HepG2 (cell line): ENCODE measurements around the gene ATAD3C. TPM values are rescaled to one million over a fixed set of nuclear protein-coding genes. Genes with fewer than 3 reads are reported as not detected.

Experiments used
- ATM ChIP-seq: fragments of 450-650 bp; IDR thresholded peaks from 2 replicates; pipeline ENCODE4 v1.7.1; 2017; ENCODE audit warnings: mild to moderate bottlenecking, borderline replicate concordance
- ELF1 ChIP-seq: sonication (generic); formaldehyde crosslinking; IDR thresholded peaks from 2 replicates; pipeline ENCODE4 v1.4.0; 2020; ENCODE audit warnings: missing genetic modification reagents
- FOXA3 ChIP-seq: IDR thresholded peaks from 2 replicates; pipeline ENCODE4 v1.6.1; 2016; ENCODE audit warnings: missing genetic modification reagents, missing compliant biosample characterization
- MEIS1 ChIP-seq: sonication (generic); formaldehyde crosslinking; IDR thresholded peaks from 2 replicates; pipeline ENCODE4 v1.9.0; 2021; ENCODE audit warnings: mild to moderate bottlenecking, missing genetic modification reagents, moderate library complexity, borderline replicate concordance
- RAD51 ChIP-seq: fragments of 450-650 bp; IDR thresholded peaks from 2 replicates; pipeline ENCODE4 v1.6.1; 2016; ENCODE audit warnings: borderline replicate concordance
- SNRNP70 ChIP-seq: fragments of 200-400 bp; formaldehyde crosslinking; IDR thresholded peaks from 2 replicates; pipeline ENCODE4 v1.6.1; 2017; ENCODE audit warnings: mild to moderate bottlenecking, low read depth, low read length, moderate library complexity
- ZFP1 ChIP-seq: IDR thresholded peaks from 2 replicates; pipeline ENCODE4 v1.6.1; 2016
- ZMYM3 ChIP-seq: sonication (generic); formaldehyde crosslinking; IDR thresholded peaks from 2 replicates; pipeline ENCODE4 v1.5.1; 2020; ENCODE audit warnings: mild to moderate bottlenecking, missing genetic modification reagents
- ZNF792 ChIP-seq: IDR thresholded peaks from 2 replicates; pipeline ENCODE4 v1.6.1; 2016
- polyA plus RNA-seq, 8 experiments: library from polyadenylated mRNA; depleted of rRNA in 3 of 8; stranded (reverse) in 7 of 8; unstranded in 1 of 8; fragments of >200 nt; fragmentation: Illumina TruSeq in 4 of 8; extraction: Trizol in 4 of 8; gene quantifications; 2 replicates each; pipeline versions ENCODE4 v1.2.1 to v1.2.3, GENCODE V29; 2011 to 2016; ENCODE audit warnings: low read depth in 4 of 8, missing spikeins in 1 of 8, mixed read lengths in 1 of 8; ENCODE audit not compliant: insufficient read depth in 1 of 8
- total RNA-seq, 5 experiments: library from RNA; depleted of rRNA; stranded (reverse); fragments of >200 nt; fragmentation: Illumina TruSeq; extraction: Trizol; gene quantifications; 2 replicates each; pipeline ENCODE4 v1.2.3, GENCODE V29; 2016; ENCODE audit warnings: low read depth in 1 of 5
- TF ChIP-seq, protein P1 (sequence below): sonication (generic); formaldehyde crosslinking; IDR thresholded peaks from 2 replicates; pipeline ENCODE4 v1.4.0; 2020; ENCODE audit warnings: missing genetic modification reagents, mild to moderate bottlenecking, borderline replicate concordance
- TF ChIP-seq, protein P2 (sequence below): sonication (generic); formaldehyde crosslinking; IDR thresholded peaks from 2 replicates; pipeline ENCODE4 v1.5.0; 2020; ENCODE audit warnings: mild to moderate bottlenecking, missing genetic modification reagents
- TF ChIP-seq, protein P3 (sequence below): sonication (generic); formaldehyde crosslinking; IDR thresholded peaks from 2 replicates; pipeline ENCODE4 v1.4.0; 2020; ENCODE audit warnings: missing genetic modification reagents, borderline replicate concordance
- TF ChIP-seq, protein P4 (sequence below): sonication (generic); formaldehyde crosslinking; IDR thresholded peaks from 2 replicates; pipeline ENCODE4 v1.4.0; 2020; ENCODE audit warnings: missing genetic modification reagents
- TF ChIP-seq, protein P5 (sequence below): sonication (generic); formaldehyde crosslinking; IDR thresholded peaks from 2 replicates; pipeline ENCODE4 v1.9.0; 2022; ENCODE audit warnings: low read depth, missing genetic modification reagents
- TF ChIP-seq, protein P6 (sequence below): IDR thresholded peaks from 2 replicates; pipeline ENCODE4 v1.6.1; 2016; ENCODE audit warnings: missing compliant biosample characterization, missing genetic modification reagents, borderline replicate concordance

ATAD3C gene
- total and polyA plus RNA-seq, 2 of the 13 experiments (the other 11 are each of a cell fraction or from before 2014, with no cell fraction given), result 2.4 to 3.2 TPM

DNA sequence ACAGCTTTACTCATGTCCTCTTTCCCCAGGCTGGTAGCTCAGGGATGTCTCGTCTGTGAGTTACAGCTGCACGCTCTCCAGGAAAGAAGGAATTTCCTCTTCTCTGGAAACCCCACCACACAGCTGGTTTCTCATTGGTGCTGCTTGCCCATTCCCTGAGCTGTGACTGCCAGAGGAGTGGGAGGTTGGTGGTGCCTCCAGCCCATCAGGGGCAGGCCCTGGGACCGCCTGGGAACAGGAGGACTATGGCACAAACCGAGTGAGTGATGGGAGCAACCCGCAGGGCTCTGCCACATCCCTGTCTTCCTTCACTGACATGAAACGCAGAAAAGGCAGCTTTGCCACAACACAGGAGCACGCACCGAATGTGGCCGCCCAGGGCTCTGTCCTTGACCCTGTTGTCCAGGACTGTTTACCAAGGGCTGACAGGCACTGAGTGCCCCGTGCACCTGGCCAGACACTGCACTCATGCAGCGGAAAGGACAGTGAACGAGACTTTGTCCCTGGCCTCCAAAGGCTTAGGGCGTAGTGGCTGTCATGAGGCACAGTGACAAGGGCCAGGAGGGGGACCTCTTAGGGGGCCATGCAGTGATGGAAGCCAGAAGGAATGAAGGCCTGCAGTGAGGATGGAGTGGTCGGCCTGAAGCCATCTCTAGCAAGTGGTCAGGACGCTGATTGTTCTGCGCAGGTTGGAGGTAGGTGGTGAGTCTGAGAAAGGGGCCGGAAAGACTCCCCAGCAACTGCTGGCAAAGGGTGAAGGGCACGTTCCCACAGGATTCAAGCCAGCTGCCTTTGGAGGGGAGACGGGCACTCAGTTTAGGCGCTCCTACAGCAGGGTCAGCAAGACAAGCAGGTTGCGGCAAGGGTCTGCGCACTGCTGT is 48.7 kb upstream of the ATAD3C start (continued):
- TF ChIP-seq ZMYM3 (CRISPR knock-in tag), result peak; percentile 79; the same call in 1 of the 2 replicates
- TF ChIP-seq ATM, result no peak
- TF ChIP-seq FOXA3, result peak; percentile 99
- peak; percentile 74 for TF ChIP-seq ELF1 (CRISPR knock-in tag)
- TF ChIP-seq, protein P1, sequence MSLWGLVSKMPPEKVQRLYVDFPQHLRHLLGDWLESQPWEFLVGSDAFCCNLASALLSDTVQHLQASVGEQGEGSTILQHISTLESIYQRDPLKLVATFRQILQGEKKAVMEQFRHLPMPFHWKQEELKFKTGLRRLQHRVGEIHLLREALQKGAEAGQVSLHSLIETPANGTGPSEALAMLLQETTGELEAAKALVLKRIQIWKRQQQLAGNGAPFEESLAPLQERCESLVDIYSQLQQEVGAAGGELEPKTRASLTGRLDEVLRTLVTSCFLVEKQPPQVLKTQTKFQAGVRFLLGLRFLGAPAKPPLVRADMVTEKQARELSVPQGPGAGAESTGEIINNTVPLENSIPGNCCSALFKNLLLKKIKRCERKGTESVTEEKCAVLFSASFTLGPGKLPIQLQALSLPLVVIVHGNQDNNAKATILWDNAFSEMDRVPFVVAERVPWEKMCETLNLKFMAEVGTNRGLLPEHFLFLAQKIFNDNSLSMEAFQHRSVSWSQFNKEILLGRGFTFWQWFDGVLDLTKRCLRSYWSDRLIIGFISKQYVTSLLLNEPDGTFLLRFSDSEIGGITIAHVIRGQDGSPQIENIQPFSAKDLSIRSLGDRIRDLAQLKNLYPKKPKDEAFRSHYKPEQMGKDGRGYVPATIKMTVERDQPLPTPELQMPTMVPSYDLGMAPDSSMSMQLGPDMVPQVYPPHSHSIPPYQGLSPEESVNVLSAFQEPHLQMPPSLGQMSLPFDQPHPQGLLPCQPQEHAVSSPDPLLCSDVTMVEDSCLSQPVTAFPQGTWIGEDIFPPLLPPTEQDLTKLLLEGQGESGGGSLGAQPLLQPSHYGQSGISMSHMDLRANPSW (CRISPR knock-in tag), result peak; percentile 40; the same call in 1 of the 2 replicates
- peak; percentile 100 for TF ChIP-seq MEIS1 (CRISPR knock-in tag)
- no peak for TF ChIP-seq RAD51
- TF ChIP-seq, protein P2, sequence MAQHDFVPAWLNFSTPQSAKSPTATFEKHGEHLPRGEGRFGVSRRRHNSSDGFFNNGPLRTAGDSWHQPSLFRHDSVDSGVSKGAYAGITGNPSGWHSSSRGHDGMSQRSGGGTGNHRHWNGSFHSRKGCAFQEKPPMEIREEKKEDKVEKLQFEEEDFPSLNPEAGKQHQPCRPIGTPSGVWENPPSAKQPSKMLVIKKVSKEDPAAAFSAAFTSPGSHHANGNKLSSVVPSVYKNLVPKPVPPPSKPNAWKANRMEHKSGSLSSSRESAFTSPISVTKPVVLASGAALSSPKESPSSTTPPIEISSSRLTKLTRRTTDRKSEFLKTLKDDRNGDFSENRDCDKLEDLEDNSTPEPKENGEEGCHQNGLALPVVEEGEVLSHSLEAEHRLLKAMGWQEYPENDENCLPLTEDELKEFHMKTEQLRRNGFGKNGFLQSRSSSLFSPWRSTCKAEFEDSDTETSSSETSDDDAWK (CRISPR knock-in tag), result no peak
- TF ChIP-seq, protein P3, sequence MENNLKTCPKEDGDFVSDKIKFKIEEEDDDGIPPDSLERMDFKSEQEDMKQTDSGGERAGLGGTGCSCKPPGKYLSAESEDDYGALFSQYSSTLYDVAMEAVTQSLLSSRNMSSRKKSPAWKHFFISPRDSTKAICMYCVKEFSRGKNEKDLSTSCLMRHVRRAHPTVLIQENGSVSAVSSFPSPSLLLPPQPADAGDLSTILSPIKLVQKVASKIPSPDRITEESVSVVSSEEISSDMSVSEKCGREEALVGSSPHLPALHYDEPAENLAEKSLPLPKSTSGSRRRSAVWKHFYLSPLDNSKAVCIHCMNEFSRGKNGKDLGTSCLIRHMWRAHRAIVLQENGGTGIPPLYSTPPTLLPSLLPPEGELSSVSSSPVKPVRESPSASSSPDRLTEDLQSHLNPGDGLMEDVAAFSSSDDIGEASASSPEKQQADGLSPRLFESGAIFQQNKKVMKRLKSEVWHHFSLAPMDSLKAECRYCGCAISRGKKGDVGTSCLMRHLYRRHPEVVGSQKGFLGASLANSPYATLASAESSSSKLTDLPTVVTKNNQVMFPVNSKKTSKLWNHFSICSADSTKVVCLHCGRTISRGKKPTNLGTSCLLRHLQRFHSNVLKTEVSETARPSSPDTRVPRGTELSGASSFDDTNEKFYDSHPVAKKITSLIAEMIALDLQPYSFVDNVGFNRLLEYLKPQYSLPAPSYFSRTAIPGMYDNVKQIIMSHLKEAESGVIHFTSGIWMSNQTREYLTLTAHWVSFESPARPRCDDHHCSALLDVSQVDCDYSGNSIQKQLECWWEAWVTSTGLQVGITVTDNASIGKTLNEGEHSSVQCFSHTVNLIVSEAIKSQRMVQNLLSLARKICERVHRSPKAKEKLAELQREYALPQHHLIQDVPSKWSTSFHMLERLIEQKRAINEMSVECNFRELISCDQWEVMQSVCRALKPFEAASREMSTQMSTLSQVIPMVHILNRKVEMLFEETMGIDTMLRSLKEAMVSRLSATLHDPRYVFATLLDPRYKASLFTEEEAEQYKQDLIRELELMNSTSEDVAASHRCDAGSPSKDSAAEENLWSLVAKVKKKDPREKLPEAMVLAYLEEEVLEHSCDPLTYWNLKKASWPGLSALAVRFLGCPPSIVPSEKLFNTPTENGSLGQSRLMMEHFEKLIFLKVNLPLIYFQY, result peak; percentile 69
- TF ChIP-seq, protein P4, sequence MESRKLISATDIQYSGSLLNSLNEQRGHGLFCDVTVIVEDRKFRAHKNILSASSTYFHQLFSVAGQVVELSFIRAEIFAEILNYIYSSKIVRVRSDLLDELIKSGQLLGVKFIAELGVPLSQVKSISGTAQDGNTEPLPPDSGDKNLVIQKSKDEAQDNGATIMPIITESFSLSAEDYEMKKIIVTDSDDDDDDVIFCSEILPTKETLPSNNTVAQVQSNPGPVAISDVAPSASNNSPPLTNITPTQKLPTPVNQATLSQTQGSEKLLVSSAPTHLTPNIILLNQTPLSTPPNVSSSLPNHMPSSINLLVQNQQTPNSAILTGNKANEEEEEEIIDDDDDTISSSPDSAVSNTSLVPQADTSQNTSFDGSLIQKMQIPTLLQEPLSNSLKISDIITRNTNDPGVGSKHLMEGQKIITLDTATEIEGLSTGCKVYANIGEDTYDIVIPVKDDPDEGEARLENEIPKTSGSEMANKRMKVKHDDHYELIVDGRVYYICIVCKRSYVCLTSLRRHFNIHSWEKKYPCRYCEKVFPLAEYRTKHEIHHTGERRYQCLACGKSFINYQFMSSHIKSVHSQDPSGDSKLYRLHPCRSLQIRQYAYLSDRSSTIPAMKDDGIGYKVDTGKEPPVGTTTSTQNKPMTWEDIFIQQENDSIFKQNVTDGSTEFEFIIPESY (CRISPR knock-in tag), result peak; percentile 88
- TF ChIP-seq, protein P5, sequence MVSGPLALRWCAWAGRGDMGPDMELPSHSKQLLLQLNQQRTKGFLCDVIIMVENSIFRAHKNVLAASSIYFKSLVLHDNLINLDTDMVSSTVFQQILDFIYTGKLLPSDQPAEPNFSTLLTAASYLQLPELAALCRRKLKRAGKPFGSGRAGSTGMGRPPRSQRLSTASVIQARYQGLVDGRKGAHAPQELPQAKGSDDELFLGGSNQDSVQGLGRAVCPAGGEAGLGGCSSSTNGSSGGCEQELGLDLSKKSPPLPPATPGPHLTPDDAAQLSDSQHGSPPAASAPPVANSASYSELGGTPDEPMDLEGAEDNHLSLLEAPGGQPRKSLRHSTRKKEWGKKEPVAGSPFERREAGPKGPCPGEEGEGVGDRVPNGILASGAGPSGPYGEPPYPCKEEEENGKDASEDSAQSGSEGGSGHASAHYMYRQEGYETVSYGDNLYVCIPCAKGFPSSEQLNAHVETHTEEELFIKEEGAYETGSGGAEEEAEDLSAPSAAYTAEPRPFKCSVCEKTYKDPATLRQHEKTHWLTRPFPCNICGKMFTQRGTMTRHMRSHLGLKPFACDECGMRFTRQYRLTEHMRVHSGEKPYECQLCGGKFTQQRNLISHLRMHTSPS (CRISPR knock-in tag), result peak; percentile 75; the same call in 1 of the 2 replicates
- peak; percentile 88; the same call in 1 of the 2 replicates for TF ChIP-seq ZNF792
- peak; percentile 81; the same call in 1 of the 2 replicates for TF ChIP-seq ZFP1 (CRISPR knock-in tag)
- TF ChIP-seq, protein P6, sequence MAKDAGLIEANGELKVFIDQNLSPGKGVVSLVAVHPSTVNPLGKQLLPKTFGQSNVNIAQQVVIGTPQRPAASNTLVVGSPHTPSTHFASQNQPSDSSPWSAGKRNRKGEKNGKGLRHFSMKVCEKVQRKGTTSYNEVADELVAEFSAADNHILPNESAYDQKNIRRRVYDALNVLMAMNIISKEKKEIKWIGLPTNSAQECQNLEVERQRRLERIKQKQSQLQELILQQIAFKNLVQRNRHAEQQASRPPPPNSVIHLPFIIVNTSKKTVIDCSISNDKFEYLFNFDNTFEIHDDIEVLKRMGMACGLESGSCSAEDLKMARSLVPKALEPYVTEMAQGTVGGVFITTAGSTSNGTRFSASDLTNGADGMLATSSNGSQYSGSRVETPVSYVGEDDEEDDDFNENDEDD (CRISPR knock-in tag), result peak; percentile 85
- TF ChIP-seq SNRNP70, result no peak
